Measurements from ENCODE around the gene DGKD. TPM values are rescaled to one million over a fixed set of nuclear protein-coding genes. Genes with fewer than 3 reads are reported as not detected.

Gene DGKD
- total RNA-seq, 4 donors from 2014 or later: 9.1 to 21.9 (median 17.8) TPM

DNA sequence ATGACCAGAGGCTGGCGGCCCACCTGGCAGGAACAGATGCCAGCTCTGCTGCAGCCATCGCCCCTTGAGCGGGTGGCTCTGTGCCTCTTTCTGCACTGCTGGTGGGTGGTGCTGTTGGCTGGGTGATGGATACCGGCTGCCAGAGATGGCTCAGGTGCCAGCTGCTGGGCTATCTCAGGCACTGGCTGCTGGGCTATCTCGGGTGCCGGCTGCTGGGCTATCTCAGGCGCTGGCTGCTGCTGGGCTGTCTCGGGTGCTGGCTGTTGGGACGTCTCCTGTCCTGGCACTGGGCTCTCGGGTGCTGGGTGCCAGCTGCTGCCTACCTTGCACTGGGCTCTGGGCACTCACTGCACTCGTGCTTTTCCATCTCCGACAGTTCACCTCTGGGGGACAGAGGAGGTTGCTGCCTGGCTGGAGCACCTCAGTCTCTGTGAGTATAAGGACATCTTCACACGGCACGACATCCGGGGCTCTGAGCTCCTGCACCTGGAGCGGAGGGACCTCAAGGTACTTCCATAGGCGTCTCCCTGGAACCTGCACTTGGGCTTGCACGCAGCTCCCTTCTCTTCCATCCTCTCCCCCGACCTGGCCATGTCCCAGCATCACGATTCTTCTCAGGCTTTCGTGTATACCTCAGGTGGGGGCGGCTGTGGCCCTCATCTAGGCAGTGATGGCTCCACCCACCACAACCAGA is 113.9 kb downstream of the DGKD start:
- no peak for ATAC-seq
- 80 to 100% methylated on average over 1 to 2 of the region's 22 CpGs for WGBS, 2 donors (ENCODE audit: low coverage in 1 of 2)
- H3K4me1 ChIP-seq: peaks cover 0 to 26% (median 11%) of the 10 kb centered on the region in 3 donors
- no peaks in the 10 kb centered on the region for H3K27me3 ChIP-seq
- H3K4me3 ChIP-seq: no peak overlapping the region
- H3K9me3 ChIP-seq: no peaks in the 10 kb centered on the region
- H3K36me3 ChIP-seq: peaks cover 0 to 75% of the 10 kb centered on the region in 2 donors
- TF ChIP-seq POLR2AphosphoS5 (IDR thresholded peaks at IDR 0.05) (no peak), EP300 (IDR thresholded peaks at IDR 0.05) (no peak), POLR2A (IDR thresholded peaks at IDR 0.05) (no peak)
- TF ChIP-seq, protein P1, sequence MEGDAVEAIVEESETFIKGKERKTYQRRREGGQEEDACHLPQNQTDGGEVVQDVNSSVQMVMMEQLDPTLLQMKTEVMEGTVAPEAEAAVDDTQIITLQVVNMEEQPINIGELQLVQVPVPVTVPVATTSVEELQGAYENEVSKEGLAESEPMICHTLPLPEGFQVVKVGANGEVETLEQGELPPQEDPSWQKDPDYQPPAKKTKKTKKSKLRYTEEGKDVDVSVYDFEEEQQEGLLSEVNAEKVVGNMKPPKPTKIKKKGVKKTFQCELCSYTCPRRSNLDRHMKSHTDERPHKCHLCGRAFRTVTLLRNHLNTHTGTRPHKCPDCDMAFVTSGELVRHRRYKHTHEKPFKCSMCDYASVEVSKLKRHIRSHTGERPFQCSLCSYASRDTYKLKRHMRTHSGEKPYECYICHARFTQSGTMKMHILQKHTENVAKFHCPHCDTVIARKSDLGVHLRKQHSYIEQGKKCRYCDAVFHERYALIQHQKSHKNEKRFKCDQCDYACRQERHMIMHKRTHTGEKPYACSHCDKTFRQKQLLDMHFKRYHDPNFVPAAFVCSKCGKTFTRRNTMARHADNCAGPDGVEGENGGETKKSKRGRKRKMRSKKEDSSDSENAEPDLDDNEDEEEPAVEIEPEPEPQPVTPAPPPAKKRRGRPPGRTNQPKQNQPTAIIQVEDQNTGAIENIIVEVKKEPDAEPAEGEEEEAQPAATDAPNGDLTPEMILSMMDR (IDR thresholded peaks at IDR 0.05): no peak
- no peak overlapping the region for H3K27ac ChIP-seq

- Histone ChIP-seq H3K27ac (peak overlapping the region in 3 of 4 donors; percentile 72 to 76 (median 75)), H3K9me3 (no peaks in the 10 kb centered on the region), H3K4me3 (no peak overlapping the region), H3K36me3 (peaks cover 0 to 70% of the 10 kb centered on the region in 2 donors), H3K4me1 (peaks cover 0 to 26% (median 11%) of the 10 kb centered on the region in 3 donors), H3K27me3 (no peaks in the 10 kb centered on the region)
- WGBS, 2 donors (ENCODE audit: low coverage in 1 of 2): no CpG with 5 or more reads among the region's 8 CpGs
- no peak for ATAC-seq
- TF ChIP-seq, protein P1 (IDR thresholded peaks at IDR 0.05): no peak
- no peak for TF ChIP-seq POLR2AphosphoS5 (IDR thresholded peaks at IDR 0.05)
- TF ChIP-seq EP300 (IDR thresholded peaks at IDR 0.05): no peak
- no peak for TF ChIP-seq POLR2A (IDR thresholded peaks at IDR 0.05)
Measured at GRCh38 chr2:233468741-233469110, 114.4 kb downstream of the DGKD start.

DNA sequence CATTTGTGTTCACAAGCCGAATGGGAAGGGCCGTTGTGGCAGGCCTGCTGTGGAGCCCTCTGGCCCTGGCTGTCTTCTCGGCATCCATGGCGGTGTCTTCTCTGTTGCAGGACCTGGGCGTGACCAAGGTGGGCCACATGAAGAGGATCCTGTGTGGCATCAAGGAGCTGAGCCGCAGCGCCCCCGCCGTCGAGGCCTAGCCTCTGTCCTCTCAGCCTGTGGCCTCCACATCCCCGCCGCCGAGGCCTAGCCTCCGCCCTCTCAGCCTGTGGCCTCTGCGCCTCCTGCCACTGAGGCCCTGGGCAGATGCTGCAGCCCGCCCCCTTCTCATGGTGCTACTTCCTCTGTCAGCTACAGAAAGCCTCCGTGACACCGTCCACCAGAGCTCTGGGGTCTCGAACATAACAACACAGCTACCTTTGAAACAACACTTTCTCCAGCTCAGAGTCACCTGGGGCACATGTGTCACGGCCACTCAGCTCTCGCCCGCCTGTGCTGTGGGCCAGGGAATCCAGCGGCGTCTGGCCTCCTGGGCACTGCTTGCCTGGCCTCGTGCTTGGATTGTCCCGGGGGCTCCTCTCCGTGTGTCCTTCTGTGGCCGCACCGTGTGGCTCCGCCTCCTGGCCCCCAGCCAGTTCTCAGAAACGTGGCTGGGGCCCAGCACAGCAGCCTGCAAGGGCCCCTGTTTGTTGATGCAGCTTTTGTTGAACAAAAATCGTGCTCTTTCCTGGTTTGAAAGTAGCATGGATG is 115.1 kb downstream of the DGKD start:
- Histone ChIP-seq H3K9me3 (no peaks in the 10 kb centered on the region), H3K4me3 (peak overlapping the region in 1 of 2 donors; percentile 21), H3K27me3 (no peaks in the 10 kb centered on the region), H3K4me1 (peaks cover 0 to 26% (median 11%) of the 10 kb centered on the region in 3 donors), H3K27ac (peak overlapping the region in 3 of 4 donors; percentile 72 to 76 (median 75)), H3K36me3 (peaks cover 0 to 68% of the 10 kb centered on the region in 2 donors)
- peak; percentile 75 for ATAC-seq
- TF ChIP-seq EP300 (IDR thresholded peaks at IDR 0.05): no peak
- TF ChIP-seq POLR2AphosphoS5 (IDR thresholded peaks at IDR 0.05): no peak
- no peak for TF ChIP-seq POLR2A (IDR thresholded peaks at IDR 0.05)
- TF ChIP-seq, protein P1 (IDR thresholded peaks at IDR 0.05): no peak
- WGBS, 2 donors (ENCODE audit: low coverage in 1 of 2): 37 to 93% methylated on average over 2 to 4 of the region's 32 CpGs

- H3K4me3 ChIP-seq: peak overlapping the region in 1 of 2 donors; percentile 21
- no peaks in the 10 kb centered on the region for H3K9me3 ChIP-seq
- peak overlapping the region in 3 of 4 donors; percentile 72 to 76 (median 75) for H3K27ac ChIP-seq
- ATAC-seq: peak; percentile 82
- peaks cover 0 to 60% of the 10 kb centered on the region in 2 donors for H3K36me3 ChIP-seq
- TF ChIP-seq, protein P1 (IDR thresholded peaks at IDR 0.05): no peak
- peak; percentile 30 for TF ChIP-seq POLR2AphosphoS5 (IDR thresholded peaks at IDR 0.05)
- WGBS, 2 donors (ENCODE audit: low coverage in 1 of 2): 0% methylated on average over 4 of the region's 20 CpGs; no CpG with 5 or more reads in 1 of the 2 donors
- H3K4me1 ChIP-seq: peaks cover 0 to 26% (median 11%) of the 10 kb centered on the region in 3 donors
- no peaks in the 10 kb centered on the region for H3K27me3 ChIP-seq
Measured at GRCh38 chr2:233470011-233470687, 115.9 kb downstream of the DGKD start.

All from gastroesophageal sphincter (tissue), 4 donors.